HG02943 (cell line): ENCODE measurements around the gene CNTN2.

Experiments
- ATAC-seq: cut with Tn5 transposase; IDR thresholded peaks from one replicate; pipeline ENCODE4 v1.9.1; 2021; ENCODE audit warnings: mild to moderate bottlenecking, low read depth, moderate library complexity; ENCODE audit not compliant: unreplicated experiment

CNTN2 gene

GRCh38 chr1:205071028-205071409 lies 28.0 kb downstream of the CNTN2 start:
- ATAC-seq, result no peak

GRCh38 chr1:205071801-205072200 lies 28.8 kb downstream of the CNTN2 start:
- ATAC-seq, result no peak

- no peak for ATAC-seq
These were observed 29.3 kb downstream of the CNTN2 start for GRCh38 chr1:205072286-205072685.

GRCh38 chr1:205072881-205073280 lies 29.9 kb downstream of the CNTN2 start:
- no peak for ATAC-seq

- no peak for ATAC-seq
These were observed 30.5 kb downstream of the CNTN2 start for GRCh38 chr1:205073511-205073910.

- ATAC-seq, result no peak
These were observed 31.1 kb downstream of the CNTN2 start for GRCh38 chr1:205074084-205074483.

GRCh38 chr1:205074513-205074912 lies 31.5 kb downstream of the CNTN2 start:
- no peak for ATAC-seq

GRCh38 chr1:205075642-205076155 lies 32.7 kb downstream of the CNTN2 start:
- ATAC-seq, result no peak

- no peak for ATAC-seq
These were observed 33.3 kb downstream of the CNTN2 start for GRCh38 chr1:205076245-205076761.

GRCh38 chr1:205077158-205077933 lies 34.3 kb downstream of the CNTN2 start:
- ATAC-seq, result no peak

- no peak for ATAC-seq
These were observed 34.9 kb downstream of the CNTN2 start for GRCh38 chr1:205077934-205078311.

GRCh38 chr1:205082431-205082830 lies 39.4 kb downstream of the CNTN2 start:
- ATAC-seq, result no peak

GRCh38 chr1:205084360-205084759 lies 41.3 kb downstream of the CNTN2 start, which contains the start of gene TMEM81:
TSS of gene TMEM81 (minus strand) at chr1:205084460. CDS start at chr1:205084320, 140 bp downstream.
- ATAC-seq, result no peak

GRCh38 chr1:205088341-205088740 lies 45.3 kb downstream of the CNTN2 start:
- ATAC-seq, result no peak

- no peak for ATAC-seq
These were observed 48.2 kb downstream of the CNTN2 start for GRCh38 chr1:205091043-205091740.

- no peak for ATAC-seq
These were observed 52.4 kb downstream of the CNTN2 start for GRCh38 chr1:205095422-205095821.

- ATAC-seq, result no peak
These were observed 55.2 kb downstream of the CNTN2 start for GRCh38 chr1:205098242-205098641.

GRCh38 chr1:205102404-205102803 lies 59.4 kb downstream of the CNTN2 start:
- no peak for ATAC-seq

GRCh38 chr1:205107327-205107726 lies 64.3 kb downstream of the CNTN2 start:
- ATAC-seq, result no peak

GRCh38 chr1:205108464-205108863 lies 65.5 kb downstream of the CNTN2 start:
- no peak for ATAC-seq

- ATAC-seq, result no peak
These were observed 66.3 kb downstream of the CNTN2 start for GRCh38 chr1:205109269-205109668.
